SK-N-MC (cell line): Measurements from ENCODE around the gene PHACTR3.

Experiments
- EZH2 ChIP-seq: fragments of 200-600 bp; sonication (generic); IDR thresholded peaks from one replicate; pipeline ENCODE4 v1.6.1; 2017; ENCODE audit warnings: antibody characterized with exemption
- FOXP2 ChIP-seq: optimal IDR thresholded peaks from 2 replicates; pipeline ENCODE3; 2011; ENCODE audit warnings: mild to moderate bottlenecking, moderate library complexity; ENCODE audit not compliant: insufficient read depth; ENCODE audit errors: extremely low read length, control extremely low read depth
- POLR2AphosphoS5 ChIP-seq: IDR thresholded peaks from 2 replicates; pipeline ENCODE4 v1.6.1; 2012; ENCODE audit warnings: mild to moderate bottlenecking, low read depth, low read length, borderline replicate concordance

DNA sequence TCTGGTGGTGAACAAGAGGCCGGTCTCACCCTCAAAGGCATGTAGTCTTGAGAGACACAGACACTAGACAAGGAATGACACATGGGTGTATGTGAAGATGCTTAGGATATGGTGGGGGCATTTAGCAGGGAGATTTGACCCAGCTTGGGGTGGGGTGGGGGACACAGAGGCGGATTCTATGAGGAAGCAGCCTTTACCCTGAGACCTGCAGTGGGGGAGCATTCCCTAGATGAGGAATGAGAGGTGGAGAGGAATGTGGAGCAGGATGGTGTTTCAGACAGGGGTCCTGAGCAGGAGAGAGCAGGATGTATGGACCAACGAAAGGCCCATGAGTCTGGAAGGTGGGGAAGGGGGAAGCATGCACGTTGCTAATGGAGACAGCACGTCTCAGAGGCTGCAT is 57.8 kb downstream of the PHACTR3 start:
- TF ChIP-seq POLR2AphosphoS5, result no peak
- TF ChIP-seq EZH2, result no peak
- no peak for TF ChIP-seq FOXP2
